Lower leg skin (tissue), 4 donors: ENCODE measurements around the gene MGAT2. TPM values are rescaled to one million over a fixed set of nuclear protein-coding genes. Genes with fewer than 3 reads are reported as not detected.
"Not testable (repeated sequence)": the region's sequence is repeated elsewhere in the genome, so short reads cannot be mapped to it uniquely, and the experiment has no call there.

ENCODE experiments used
- DNase-seq, 2 donors: peaks; one replicate each; pipeline ENCODE4 v3.0.0-alpha.2; 2019; ENCODE audit warnings: low spot score in 2 of 2
- H3K4me3 ChIP-seq: fragments of 200-600 bp; sonication (generic); 2 replicates; pipeline ENCODE4 v1.5.1; 2017; ENCODE audit warnings: mild to moderate bottlenecking, low read depth; ENCODE audit not compliant: poor library complexity, severe bottlenecking
- POLR2A ChIP-seq, 2 donors: fragments of 450-650 bp; IDR thresholded peaks; one replicate each; pipeline ENCODE4 v1.6.1; 2016 to 2017; ENCODE audit warnings: antibody characterized with exemption in 2 of 2, mild to moderate bottlenecking in 1 of 2, moderate library complexity in 1 of 2
- WGBS, 2 donors: methylation state at CpG; one replicate each; pipeline ENCODE4 v1.1.5; 2018; 5-methylcytosine and 5-hydroxymethylcytosine counted together
- intact Hi-C: fragments of 100-400 bp; cut with DNase I; formaldehyde crosslinking; loops from one replicate; pipeline ENCODE4 v1.15.0; 2023; ENCODE audit warnings: low total_unique reads
- total RNA-seq, 4 donors: library from RNA; depleted of rRNA; stranded (reverse); fragments of >200 nt; gene quantifications; one replicate each; pipeline ENCODE4 v1.1.0, GENCODE V29; 2016
- TF ChIP-seq, protein P1 (sequence below), 3 donors: fragments of 450-650 bp; IDR thresholded peaks; one replicate each; pipeline ENCODE4 v1.5.1; 2016; ENCODE audit warnings: antibody characterized with exemption in 3 of 3, mild to moderate bottlenecking in 3 of 3, moderate library complexity in 2 of 3

Gene MGAT2
- total RNA-seq, 4 donors from 2014 or later = 8.6 to 19.8 (median 14.3) TPM

GRCh38 chr14:49654511-49654910 lies 33.9 kb downstream of the MGAT2 start:
- TF ChIP-seq, protein P1, sequence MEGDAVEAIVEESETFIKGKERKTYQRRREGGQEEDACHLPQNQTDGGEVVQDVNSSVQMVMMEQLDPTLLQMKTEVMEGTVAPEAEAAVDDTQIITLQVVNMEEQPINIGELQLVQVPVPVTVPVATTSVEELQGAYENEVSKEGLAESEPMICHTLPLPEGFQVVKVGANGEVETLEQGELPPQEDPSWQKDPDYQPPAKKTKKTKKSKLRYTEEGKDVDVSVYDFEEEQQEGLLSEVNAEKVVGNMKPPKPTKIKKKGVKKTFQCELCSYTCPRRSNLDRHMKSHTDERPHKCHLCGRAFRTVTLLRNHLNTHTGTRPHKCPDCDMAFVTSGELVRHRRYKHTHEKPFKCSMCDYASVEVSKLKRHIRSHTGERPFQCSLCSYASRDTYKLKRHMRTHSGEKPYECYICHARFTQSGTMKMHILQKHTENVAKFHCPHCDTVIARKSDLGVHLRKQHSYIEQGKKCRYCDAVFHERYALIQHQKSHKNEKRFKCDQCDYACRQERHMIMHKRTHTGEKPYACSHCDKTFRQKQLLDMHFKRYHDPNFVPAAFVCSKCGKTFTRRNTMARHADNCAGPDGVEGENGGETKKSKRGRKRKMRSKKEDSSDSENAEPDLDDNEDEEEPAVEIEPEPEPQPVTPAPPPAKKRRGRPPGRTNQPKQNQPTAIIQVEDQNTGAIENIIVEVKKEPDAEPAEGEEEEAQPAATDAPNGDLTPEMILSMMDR (IDR thresholded peaks at IDR 0.05) = no peak
- TF ChIP-seq POLR2A (IDR thresholded peaks at IDR 0.05) = no peak
- intact Hi-C loops = no loop called here
- no peak for DNase-seq
- 96 to 97% methylated on average over 3 of the region's 3 CpGs for WGBS, 2 donors
- H3K4me3 ChIP-seq = no peak overlapping the region

DNA sequence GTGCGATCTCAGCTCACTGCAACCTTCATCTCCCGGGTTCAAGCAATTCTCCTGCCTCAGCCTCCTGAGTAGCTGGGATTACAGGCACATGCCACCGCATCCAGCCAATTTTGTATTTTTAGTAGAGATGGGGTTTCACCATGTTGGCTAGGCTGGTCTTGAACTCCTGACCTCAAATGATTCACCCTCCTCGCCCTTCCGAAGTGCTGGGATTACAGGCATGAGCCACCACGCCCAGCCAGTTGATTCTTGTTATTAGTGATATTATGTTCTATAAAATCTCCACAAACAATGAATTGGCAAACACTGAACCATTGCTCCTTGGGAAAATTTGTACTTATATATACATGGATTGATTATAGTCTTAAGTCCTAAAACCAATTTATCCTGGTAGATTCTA lies 36.9 kb downstream of the MGAT2 start:
- DNase-seq, H3K4me3 ChIP-seq, intact Hi-C loops: not testable (repeated sequence)
- WGBS, 2 donors = 76 to 78% methylated on average over 6 of the region's 6 CpGs

DNA sequence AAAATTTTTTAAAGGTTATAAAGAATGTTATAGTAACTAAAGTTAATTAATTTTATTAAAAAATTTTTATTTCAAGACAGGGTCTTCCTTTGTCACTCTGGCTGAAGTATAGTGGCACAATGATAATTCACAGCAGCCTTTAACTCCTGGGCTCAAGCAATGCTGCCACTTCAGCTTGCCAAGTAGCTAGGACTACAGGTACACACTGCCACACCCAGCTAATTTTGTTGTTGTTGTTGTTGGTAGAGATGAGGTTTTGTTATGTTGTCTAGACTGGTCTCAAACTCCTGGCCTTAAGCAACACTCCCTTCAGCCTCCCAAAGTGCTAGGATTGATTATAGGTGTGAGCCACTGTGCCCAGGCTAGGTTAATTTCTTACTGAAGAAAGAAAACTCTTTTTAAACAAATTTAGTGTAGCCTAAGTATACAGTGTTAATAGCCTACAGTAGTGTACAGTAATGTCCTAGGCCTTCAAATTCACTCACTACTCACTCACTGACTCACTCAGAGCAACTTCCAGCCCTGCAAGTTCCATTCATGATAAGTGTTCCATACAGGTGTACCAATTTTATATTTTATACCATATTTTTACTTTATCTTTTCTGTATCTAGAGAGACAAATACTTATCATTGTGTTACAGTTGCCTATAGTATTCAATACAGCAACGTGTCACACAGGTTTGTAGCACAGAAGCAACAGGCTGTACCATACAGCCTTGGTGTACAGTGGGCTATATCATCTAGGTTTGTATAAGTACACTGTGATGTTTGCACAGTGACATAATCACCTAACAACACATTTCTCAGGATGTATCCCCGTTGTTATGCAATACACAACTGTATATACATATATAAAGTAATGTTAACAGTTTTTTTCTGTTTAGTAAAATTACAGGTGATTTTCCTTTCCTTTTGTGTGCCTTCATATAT lies 39.2 kb downstream of the MGAT2 start:
- H3K4me3 ChIP-seq = no peak overlapping the region
- 85 to 88% methylated on average over 2 of the region's 2 CpGs for WGBS, 2 donors
- TF ChIP-seq, protein P1 (IDR thresholded peaks at IDR 0.05) = no peak
- no peak for TF ChIP-seq POLR2A (IDR thresholded peaks at IDR 0.05)
- intact Hi-C loops = no loop called here
- no peak for DNase-seq

GRCh38 chr14:49670475-49670874 lies 49.9 kb downstream of the MGAT2 start:
- DNase-seq = no peak
- no peak for TF ChIP-seq POLR2A (IDR thresholded peaks at IDR 0.05)
- TF ChIP-seq, protein P1 (IDR thresholded peaks at IDR 0.05) = no peak
- intact Hi-C loops = no loop called here
- H3K4me3 ChIP-seq = no peak overlapping the region

Other genes starting within 250 kb of the MGAT2 start
- over 10,000 TPM in 1 of 4 donors, 1,000 to 10,000 TPM in 3; 3,327 to 15,303 (median 7,021) TPM for gene RPS29, start 34.4 kb upstream of the MGAT2 start, total RNA-seq
- 1 to 10 TPM; 2.7 to 9.0 (median 7.1) TPM for gene LRR1, start 21.9 kb upstream of the MGAT2 start, total RNA-seq
- gene RPL36AL, start 173 bp upstream of the MGAT2 start, total RNA-seq = 100 to 1,000 TPM; 132 to 214 (median 159) TPM
- 1 to 10 TPM; 5.7 to 9.6 (median 8.9) TPM for gene DNAAF2, start 14.4 kb downstream of the MGAT2 start, total RNA-seq
- gene POLE2, start 67.4 kb downstream of the MGAT2 start, total RNA-seq = 1 to 10 TPM in 3 of 4 donors, under 1 TPM in 1; 0.49 to 4.1 (median 1.3) TPM
- gene KLHDC1, start 72.3 kb downstream of the MGAT2 start, total RNA-seq = 1 to 10 TPM; 3.4 to 5.6 (median 4.7) TPM
- gene KLHDC2, start 147.4 kb downstream of the MGAT2 start, total RNA-seq = 10 to 100 TPM; 58.9 to 89.1 (median 65.2) TPM
- gene NEMF, start 232.0 kb downstream of the MGAT2 start, total RNA-seq = 10 to 100 TPM; 31.3 to 95.2 (median 55.9) TPM